HTERT RPE-1 (cell line): ENCODE measurements around the gene ESPN.

Experiments
- in situ Hi-C: fragments of 300-500 bp; cut with MboI; formaldehyde crosslinking; loops from 4 replicates; pipeline ENCODE4 v1.14.3; 2020; ENCODE audit warnings: low sequenced_read_pairs

Gene ESPN

GRCh38 chr1:6508816-6509189 lies 84.2 kb downstream of the ESPN start:
- in situ Hi-C loops: no loop called here

DNA sequence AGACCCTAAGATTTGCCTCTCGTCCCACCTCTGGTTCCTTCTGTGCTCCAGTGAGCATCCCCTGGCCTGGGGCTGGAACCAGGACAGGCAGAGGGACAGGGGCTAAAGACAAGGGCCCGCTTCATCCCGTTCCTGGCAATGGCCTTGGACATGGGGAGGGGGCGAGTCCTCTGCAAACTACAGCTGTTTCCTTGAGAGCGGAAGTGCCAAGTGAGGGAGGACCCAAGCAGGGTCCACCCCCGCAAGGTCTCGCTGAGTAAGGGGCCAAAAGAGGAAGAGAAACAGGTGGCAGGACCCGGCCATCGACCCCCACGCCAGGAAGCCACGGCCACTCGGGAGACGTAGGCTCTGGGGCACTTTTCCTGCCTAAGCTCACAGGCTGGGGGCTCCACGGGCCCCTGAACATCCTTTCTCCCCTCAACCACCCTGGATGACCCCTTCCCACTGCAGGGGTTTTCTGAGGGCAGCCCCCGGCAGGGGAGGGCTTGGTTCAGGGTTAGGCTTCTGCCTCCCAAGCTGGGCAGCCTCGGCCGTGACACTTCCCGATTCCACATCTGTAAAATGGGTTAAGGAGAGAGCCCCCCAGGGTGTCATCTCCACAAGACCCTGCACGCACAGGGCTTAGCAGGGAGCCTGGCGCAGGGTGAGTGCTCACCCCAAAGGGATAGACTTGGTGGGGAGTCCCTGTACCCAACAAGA lies 84.8 kb downstream of the ESPN start:
- in situ Hi-C loops: no loop called here

DNA sequence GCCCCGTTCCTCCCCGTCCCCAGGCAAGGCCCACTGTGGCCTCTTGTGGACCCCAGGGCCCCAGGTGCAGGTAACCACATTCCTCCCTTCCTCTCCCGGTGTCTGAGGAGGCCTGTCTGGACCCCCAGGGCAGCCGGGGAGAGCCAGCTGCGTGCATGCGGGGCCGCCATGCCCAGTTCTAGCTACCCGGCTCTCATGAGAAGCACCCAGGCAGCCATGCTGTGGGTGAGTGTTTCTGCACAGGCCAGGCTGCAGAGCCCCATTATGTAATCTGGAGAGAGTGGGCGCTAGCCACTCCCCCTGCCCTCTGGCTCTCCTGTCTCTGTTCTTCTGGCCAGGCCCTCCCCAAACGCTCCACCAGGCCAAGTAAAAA lies 85.3 kb downstream of the ESPN start:
- in situ Hi-C loops: no loop called here

DNA sequence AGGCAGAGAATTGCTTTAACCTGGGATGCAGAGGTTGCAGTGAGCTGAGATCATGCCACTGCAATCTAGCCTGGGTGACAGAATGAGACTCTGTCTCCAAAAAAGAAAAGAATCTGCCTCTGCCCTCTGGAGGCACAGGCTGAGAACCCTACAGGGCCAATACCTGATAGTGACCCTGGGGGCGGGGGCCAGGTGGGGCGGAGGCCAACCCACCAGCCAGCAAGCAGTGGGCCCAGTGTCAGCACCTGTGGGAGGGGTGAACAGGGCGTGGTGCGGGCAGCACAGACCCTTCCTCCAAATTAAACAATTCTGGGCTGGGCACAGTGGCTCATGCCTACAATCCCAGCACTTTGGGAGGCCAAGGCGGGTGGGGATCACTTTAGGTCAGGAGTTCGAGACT lies 85.9 kb downstream of the ESPN start:
- in situ Hi-C loops: no loop called here
